NCI-H446 (cell line): ENCODE measurements around the gene KDR.
A peak's percentile ranks its signal among the peaks of the same experiment; 100 is the strongest.

Experiments
- DNase-seq, 2 experiments: peaks; one replicate each; lab custom pipeline; 2025; lab: John Stamatoyannopoulos, UW

KDR gene

DNA sequence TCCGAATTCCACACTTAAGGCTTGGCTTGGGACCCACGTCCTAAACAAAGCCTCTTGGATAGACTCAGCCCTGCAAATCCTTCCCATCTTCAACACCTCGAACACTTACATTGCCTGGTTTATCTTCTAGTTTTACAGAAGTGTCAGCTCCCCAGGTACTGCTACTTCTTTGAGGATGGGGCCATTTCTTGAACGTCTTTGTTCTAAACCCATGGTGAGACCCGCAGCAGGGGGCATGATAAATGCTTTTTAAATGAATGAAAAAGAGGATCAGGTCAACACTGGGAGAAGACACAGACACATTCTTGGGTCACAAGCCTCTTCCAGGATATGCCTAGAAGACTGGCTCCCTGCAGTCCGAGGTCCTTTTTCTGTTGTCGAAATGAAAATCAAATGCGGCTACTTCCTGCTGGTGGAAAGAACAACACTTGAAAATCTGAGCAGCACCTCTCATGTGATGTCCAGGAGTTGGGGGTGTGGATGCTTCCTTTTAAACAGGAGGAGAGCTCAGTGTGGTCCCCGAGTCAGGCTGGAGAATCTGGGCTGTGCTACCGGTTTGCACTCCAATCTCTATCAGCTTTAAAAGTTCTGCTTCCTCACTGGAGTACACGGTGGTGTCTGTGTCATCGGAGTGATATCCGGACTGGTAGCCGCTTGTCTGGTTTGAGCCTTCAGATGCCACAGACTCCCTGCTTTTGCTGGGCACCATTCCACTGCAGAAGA, 45.8 kb downstream of the KDR start:
- DNase-seq: no peak

DNA sequence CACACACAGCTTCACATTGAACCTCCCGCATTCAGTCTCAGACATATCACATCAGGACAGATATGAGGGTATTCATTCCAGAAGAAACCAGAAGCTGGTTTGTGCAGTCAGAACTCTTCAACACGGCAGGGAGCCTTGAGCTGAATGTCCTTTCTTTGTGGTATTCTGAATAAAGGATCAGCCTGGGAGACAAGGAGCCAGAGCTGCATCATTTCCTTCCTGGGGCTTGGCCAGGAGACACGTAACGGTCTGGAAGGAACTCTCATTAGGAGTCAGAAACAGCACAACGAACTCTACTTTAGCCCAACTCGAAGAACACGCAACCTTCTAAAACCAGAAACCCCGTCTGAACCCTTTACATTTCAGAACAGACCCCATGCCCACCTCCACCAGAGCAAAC, 46.4 kb downstream of the KDR start:
- no peak for DNase-seq

- DNase-seq: no peak
These were observed 47.8 kb downstream of the KDR start for GRCh38 chr4:55077577-55077976.

DNA sequence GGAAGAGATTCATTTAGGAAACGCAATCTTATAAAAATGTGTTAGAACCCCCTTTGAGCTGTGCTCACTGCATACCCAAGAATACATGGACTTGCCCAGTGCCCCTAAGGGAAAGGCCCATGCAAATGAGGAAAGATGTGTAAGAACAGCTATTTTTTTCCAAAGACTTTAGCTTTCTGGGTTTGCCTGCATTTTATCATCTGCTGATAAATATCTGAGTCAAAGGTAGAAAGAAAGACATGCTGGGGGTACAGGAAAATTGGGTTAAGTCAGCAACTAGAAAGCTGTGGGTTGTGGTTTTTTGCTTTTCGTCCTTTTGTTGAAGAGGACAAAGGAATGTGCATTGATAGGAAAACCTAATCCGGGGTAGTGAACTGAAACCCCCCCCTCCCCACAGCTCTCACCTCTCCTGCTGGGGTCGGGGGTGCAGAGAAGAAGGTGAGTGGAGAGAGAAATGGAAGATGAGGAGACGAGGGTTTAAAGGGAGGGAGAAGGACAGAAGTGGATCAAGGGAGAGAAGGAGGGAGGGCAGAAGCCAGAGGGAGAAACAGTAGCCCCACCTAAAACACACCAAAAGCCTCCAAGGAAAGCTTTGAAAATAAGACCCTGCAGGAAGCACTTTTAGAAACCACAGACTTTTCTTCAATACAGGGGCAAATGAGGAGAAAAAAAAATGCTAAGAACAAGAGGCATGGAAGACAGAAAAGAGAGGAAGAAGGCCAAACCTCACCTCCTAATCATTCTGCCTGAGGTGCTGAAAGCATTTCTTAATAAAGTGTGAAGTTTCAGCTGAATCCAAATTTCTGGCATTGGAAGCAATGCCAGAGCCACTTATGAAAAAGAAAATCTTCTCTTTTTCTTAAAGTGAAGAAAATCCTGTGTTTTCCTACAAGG, 49.3 kb downstream of the KDR start:
- no peak for DNase-seq

DNA sequence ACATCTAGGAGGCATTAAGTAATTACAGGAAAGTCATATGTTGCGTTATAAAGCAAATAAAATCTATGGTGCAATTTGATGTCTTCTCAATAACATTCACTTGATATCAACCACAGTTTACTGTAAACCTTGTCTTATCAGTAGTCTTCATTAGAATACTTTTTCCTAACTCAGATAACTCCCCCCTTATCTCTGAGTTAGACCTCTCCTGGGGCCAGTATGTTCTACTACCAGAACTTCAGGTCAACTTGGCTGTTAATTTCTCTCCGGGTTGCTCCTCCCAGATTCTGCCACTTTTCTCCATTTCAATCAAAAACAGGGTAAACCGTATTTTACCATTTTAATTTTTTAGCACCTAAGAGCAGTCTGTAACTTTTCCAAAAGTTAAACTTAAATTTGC, 50.0 kb downstream of the KDR start:
- DNase-seq: no peak

- no peak for DNase-seq
These were observed 51.0 kb downstream of the KDR start for GRCh38 chr4:55074386-55074785.

DNA sequence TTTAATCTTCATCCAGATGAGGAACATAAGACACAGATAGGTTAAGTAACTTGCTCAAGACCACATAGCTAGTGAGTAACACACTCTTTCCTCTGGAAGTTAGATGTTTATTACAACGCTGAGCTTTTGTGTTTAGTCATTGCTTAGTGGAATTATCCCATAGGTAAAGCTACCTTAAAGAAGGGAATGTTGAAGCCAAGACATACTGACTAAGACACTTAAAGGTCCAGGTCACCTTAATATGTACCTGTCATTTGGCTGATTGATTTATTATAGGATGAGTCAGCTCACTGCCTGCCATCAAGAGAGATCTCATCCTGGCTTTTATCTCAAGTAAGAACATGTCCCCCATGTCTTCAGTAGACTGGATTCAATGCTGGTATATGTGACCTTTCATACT, 53.4 kb downstream of the KDR start:
- DNase-seq: no peak

GRCh38 chr4:55069248-55069647, 56.1 kb downstream of the KDR start:
- DNase-seq: no peak

DNA sequence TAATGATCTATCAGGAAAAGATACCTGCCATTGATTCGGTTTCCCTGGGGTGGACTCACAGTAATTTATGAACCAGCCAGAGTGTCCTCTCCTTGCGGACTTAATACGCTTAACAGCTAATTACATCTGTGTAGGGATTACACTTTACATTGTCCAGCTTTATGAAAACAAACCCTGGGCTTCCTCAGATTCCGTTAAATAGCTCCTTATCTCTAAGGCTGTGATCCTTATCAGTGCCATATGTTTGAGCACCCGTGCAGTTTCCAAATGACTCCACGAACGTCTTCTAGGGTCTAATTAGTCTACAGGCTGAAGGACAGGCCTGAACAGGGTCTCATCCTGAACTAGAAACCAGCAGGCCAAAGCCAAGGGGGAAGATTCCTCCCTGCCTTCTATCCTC, 56.9 kb downstream of the KDR start:
- no peak for DNase-seq

- no peak for DNase-seq
These were observed 59.4 kb downstream of the KDR start for GRCh38 chr4:55066018-55066417.

- no peak for DNase-seq
These were observed 69.9 kb downstream of the KDR start for GRCh38 chr4:55055529-55055928.

GRCh38 chr4:55051532-55051931, 73.9 kb downstream of the KDR start:
- no peak for DNase-seq

DNA sequence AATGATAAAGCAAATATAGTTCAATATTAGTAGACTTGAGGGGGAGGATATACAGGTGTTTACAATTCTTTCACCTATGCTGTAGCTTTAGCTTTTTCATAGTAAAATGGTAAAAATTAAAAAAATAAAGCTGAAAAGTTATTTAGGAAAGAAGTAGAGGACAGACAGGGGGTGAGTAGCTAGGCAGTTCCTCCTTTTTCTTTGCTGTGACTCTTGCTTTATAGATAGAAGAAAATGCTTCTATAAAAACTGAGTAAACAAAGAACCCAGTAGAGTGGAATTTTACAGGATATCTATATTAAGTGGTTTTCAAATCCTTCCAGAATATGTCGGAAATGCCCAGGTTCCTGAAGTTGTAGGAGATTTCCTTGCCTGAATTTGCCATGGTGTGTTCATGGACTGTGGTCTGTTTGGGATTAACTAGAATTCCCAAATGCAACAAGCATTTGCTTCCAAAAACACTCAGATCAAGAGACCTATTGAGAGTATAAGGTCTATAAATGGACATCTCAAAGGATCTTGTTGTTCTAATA, 74.9 kb downstream of the KDR start:
- no peak for DNase-seq

DNA sequence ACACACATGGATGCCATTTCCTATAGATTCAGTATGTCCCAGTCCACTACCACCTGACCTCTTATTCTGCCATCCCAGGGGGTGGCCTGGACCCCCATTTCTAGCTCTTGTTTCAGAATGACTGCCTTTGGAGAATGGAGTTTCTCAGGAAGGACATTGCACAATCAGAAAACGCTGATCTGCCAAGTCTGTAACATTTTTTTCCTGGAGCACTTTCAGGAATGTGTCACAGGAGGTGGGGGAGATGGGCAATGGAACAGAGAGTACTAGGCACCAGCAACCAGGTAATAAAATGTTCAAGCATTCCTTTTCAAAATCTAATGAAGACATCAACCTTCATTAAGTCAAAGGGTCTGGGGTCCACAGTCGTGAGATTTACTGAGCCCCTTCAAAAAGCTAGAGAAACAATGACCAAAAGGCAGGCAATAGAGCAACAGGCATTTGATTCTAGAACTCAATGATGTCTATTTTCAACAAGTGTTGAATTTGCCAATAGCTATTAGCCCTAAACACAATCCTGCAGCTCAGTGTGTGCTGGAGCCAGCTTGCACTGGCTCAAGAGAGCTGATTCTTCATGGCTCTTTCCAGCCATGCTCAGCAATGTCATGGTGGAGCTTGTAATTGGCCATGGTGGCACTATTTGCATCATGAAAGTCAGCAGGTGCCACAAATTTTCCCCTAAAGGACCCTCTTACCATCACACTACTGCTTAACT, 87.1 kb downstream of the KDR start:
- no peak for DNase-seq

- DNase-seq: no peak
These were observed 87.7 kb downstream of the KDR start for GRCh38 chr4:55037728-55038127.

DNA sequence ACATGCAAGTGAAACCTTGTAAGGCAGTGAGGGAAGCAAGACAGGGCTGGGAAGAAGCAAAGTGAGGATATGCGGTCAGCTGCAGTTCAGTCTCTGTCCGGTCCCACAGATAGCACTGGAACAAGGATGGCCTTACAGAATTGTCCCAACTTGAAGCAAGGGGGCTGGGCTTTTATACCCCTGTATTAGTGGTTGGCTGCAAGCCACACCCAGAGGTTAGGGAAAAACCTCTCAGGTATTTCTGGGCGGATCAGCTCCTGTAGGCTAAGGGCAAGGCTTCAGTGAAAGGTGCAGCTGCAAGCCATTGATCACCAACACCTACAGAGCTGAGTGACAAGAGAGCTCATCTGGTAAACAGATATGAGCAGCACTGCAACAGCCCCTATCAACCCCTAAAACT, 89.0 kb downstream of the KDR start:
- DNase-seq: no peak

DNA sequence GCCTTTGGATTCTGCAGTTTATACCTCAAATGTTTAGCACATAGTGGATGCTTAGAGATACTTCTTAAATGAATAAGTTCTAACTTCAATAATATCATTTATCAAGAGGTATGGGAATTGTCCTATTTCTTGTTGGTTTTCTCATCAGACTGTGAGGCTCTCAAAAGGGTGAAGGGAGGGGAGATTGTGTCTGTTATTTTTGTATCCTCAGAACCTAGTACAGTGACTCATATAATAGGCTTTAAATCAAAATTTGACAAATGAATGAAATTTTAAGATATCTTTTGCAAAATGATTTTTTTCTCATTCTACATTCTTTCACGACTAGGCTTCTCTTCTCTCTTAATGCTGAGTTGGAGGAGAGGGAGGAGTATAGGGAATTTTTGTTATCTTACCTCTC, 89.5 kb downstream of the KDR start:
- DNase-seq: no peak

- no peak for DNase-seq
These were observed 92.1 kb downstream of the KDR start for GRCh38 chr4:55033296-55033695.

DNA sequence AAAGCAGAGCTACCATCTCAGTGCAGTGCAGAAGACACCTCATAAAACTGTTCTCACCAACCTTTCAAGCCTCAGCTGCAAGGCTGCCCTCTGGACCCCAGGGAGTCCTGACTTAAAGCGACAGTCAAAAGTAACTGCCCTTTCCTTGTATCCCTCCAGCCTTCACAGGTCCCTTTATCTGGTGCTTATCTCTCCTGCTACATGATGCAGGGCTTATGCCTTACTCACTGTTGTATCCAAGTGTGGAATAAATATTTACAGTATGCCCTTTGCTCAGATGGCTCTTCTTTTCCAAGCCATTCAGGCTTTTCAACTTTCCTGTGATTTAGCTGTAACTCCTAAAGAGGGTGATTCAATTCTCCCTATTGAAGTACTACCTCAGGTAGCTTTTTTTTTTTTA, 92.6 kb downstream of the KDR start:
- no peak for DNase-seq

- no peak for DNase-seq
These were observed 93.2 kb downstream of the KDR start for GRCh38 chr4:55032179-55032578.

DNA sequence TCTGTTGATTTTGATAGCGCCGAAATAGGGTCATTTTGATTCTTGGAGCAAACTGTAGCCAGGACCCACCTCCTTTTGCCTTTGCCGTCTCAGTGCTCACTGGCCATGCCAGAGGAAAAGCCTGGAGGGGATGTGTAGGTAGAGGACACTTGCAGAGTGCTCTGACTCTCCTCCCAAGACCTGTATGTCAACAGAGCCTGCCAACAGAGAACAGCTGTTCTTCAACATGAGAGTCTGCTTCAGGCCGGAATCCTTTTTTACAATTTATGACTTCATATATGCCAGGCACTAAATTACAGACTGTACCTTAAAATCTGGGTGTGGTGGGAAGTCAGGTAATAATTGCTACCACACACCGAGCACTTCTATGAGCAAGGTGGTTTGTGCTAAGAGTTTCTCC, 94.2 kb downstream of the KDR start:
- DNase-seq: no peak

DNA sequence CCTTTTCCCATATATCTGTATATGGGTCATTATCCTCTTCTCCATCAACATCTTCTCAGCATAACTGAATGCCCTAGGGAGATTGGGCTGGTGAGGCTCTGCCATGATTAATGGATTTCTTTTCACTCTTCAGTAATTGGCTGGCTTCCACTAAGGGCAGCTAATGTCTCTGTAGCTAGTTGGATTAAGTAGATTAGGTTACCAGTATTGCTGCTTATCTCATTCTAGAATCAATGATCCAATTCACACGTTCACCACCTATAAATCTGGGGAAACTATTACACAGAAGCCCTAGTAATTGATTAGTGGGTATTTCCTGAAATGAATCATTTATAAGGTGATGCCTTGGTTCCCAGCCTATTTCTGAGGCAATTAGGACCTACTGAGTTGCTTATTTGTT, 94.8 kb downstream of the KDR start:
- DNase-seq: peak in 1 of 2 experiments; percentile 4
